Measurements from ENCODE around the gene TBCCD1.
A peak's percentile ranks its signal among the peaks of the same experiment; 100 is the strongest.

- TF ChIP-seq, protein P1, sequence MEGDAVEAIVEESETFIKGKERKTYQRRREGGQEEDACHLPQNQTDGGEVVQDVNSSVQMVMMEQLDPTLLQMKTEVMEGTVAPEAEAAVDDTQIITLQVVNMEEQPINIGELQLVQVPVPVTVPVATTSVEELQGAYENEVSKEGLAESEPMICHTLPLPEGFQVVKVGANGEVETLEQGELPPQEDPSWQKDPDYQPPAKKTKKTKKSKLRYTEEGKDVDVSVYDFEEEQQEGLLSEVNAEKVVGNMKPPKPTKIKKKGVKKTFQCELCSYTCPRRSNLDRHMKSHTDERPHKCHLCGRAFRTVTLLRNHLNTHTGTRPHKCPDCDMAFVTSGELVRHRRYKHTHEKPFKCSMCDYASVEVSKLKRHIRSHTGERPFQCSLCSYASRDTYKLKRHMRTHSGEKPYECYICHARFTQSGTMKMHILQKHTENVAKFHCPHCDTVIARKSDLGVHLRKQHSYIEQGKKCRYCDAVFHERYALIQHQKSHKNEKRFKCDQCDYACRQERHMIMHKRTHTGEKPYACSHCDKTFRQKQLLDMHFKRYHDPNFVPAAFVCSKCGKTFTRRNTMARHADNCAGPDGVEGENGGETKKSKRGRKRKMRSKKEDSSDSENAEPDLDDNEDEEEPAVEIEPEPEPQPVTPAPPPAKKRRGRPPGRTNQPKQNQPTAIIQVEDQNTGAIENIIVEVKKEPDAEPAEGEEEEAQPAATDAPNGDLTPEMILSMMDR (IDR thresholded peaks at IDR 0.05): peak; percentile 46 to 74 (median 70)
- no peak for TF ChIP-seq EP300 (IDR thresholded peaks at IDR 0.05)
- TF ChIP-seq POLR2A (IDR thresholded peaks at IDR 0.05): no peak
These were observed 26.8 kb downstream of the TBCCD1 start for GRCh38 chr3:186540221-186540834.

Data from ovary (tissue), 3 donors.